Left hindlimb (tissue), 1 donor: ENCODE data around the gene RPRM.
"Not testable (repeated sequence)": the region's sequence is repeated elsewhere in the genome, so short reads cannot be mapped to it uniquely, and the experiment has no call there.

Experiments used
- DNase-seq: peaks from one replicate; pipeline ENCODE4 v3.0.0-alpha.2; 2018

RPRM gene

DNA sequence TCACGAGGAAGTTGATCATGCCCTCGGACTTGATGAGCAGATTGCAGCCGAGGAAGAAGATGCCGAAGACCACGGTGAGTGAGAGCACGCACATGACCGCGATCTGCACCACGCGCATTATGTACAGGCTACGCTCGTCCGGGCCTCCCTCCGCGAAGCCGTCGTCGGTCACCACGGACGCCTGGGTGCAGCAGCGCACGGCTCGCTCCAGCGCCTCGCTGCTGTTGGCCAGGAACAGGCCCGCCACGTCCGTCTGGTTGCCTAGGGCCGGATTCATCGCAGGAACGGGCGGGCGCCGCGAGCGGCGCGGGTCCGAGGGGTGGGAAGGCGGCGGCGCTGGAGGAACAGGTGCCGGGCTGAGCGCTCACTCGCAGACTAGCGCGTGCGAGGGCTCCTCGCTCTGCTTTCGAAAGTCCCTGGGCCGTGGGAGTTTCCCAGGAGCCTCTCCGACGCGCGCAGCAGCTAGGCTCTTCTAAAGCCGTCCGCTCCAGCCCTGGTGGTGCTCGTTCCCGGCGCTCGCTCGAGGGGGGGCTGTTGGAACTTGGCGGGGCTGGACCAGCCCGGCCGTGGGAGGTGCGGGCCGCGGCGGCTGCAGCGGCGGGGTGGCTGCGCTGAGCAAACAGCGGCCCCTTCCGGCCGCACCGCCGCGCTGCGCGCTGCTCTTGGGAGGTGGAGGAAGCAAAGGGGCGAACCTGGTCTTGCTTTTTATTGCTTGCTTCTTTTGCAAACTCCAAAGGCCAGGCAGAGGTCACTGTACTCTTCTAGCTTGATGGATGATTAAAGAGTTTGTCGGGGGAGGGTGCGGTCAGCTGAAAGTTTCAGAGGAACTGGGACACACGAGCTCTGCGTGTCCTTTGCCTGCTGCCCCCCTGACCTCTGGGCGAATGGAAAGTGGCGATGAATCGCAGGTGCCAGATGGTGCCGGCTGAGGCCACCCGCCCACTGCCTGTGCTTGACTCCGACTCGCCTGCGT is at the start of gene RPRM:
TSS of gene RPRM (minus strand) at position 474 of the 973 bp plus-strand sequence. CDS start at position 277, 197 bp downstream.
- DNase-seq = peak; percentile 85

DNA sequence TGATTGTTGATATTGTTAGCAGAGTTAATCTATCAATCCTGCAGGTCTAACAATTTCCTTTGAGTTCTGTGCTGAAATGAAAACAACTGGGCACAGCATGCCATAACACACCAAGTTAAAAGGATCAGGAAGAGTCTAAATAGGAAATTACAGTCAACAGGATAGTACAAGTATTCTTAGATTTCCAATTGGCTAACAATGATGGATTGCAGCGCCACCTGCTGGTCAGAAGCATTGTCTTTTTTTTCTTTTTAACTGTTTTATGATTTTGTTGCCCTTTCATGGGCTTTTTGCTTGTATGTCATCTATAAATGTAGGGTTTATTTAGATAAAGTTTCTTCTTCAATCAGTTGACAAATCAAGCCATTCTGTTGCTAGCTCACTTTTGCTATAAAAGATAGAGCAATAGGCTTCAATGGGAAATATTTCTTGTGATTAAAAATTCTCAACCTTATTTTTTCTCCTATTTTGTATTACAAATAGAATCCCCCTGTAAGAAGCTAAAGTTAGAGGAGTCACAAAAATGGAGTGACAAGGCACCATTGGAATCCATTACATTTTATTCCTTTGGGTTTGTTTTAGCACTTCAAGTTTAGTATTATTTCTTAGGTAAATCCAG is 40.8 kb upstream of the RPRM start:
- DNase-seq = peak; percentile 42

DNA sequence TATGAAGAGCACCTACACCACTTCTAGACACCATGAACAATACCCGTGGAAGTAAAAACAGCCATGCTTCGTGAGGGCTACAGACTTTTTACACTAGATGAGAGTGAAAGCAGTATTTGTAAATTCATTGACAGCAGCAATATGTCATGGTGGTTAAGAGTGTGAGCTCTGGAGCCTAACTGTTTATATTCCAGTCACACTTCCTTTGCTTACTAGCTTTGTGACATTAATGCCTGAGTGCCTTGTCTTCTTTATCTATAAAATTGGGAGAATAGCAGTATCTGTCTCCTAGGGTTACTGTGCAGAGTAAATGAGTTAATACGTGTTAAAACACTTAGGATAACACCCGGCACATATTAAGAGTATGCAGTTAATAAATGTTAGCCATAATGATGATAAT is 33.8 kb upstream of the RPRM start:
- DNase-seq = no peak

DNA sequence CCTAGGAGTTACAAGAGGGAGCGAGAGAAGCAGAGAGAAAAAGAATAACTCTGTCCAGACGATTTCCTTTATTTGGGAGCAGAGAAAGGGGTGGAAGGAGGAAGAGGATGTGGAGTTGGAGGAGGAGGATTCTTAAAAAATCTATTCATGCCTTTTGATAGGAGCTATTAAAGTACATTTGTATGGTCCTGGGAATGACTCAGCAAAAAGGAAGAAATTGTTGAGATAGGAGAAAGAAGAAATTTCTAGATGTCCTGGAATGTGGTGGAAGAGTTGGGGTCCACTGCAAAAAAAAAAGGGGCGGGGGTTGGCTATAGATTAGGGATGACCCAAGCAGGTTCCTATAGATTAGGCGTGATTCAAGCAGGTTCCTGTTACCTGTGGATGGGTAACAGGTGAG is 32.4 kb upstream of the RPRM start:
- DNase-seq = no peak

DNA sequence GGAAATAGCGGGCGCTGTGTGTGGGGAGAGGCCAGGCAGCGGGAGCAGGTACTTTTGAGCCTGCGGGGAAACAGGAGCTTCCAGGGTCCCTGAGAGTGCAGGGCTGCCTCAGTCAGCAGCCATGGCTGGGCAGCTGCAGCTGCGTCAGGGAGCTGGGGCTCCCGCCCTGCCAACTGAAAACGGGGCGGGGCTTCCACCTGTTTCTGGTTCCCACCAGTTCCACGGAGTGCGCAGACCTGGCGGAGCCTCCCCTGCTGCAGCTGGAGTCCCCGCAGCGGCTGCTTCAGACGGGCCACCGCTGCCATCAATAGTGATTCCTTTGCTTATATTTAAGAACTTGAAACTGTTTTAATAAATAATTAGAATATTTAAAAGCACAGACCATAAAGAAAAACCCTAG is 30.6 kb upstream of the RPRM start:
- no peak for DNase-seq

DNA sequence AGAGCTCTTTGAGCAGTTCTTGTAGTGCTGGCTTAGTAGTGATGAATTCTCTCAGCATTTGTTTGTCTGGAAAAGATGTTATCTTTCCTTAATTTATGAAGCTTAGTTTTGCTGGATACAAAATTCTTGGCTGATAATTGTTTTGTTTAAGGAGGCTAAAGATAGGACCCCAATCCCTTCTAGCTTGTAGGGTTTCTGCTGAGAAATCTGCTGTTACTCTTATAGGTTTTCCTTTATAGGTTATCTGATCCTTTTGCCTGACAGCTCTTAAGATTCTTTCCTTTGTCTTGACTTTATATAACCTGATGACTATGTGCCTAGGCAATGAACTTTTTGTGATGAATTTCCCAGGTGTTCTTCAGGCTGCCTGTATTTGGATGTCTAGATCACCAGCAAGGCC is 27.9 kb upstream of the RPRM start:
- not testable (repeated sequence) for DNase-seq

DNA sequence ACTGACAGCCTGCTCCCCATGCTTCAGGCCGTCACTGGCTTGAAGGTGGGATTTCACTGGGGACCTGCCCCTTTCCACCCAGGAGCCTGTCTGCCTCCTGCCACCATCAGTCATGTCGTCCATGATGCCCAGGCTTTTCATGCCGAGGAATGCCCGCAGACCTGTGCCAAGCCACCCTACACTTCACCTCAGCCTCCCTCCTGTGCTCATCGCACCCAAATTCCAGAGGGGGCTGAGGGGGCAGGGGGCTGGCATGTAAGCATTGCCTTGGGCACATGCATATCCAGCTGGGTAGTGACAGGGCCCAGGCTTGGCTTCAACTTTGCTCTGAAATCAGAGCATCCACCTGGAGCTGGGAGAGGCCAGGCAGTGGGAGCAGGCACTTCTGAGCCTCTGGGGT is 20.9 kb upstream of the RPRM start:
- DNase-seq = no peak

DNA sequence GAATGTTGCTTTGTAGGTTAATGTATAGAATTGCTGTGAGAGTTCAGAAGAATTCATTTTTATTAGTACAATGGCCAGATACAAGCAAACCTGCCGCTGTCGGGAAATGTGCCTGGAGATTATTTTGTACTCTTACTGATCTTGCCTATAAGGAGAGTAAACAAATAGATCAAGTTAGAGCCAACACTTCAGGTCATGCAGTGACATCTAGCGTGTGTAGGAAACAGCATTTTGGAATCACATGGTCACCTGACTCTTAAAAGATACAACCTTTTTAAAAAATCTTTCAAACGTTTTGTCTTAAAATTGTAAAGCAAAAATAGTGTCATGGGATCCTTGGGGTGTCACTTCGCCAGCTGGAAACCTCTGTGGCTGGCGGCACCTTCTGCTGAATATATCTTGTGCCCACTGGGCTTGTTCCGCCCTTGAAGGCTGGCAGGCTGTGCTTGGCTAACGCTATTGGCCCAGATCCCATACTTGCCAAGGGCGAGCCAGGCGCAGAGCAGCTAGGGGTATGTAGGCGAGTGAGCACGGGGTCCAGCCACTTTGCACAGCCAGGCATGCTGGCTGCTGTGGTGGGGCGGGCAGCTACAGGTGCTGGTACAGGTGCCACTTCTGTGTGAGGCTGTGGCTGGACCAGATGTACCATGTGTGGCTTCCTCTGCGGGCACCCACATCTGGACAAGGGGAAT is 19.5 kb upstream of the RPRM start:
- no peak for DNase-seq

DNA sequence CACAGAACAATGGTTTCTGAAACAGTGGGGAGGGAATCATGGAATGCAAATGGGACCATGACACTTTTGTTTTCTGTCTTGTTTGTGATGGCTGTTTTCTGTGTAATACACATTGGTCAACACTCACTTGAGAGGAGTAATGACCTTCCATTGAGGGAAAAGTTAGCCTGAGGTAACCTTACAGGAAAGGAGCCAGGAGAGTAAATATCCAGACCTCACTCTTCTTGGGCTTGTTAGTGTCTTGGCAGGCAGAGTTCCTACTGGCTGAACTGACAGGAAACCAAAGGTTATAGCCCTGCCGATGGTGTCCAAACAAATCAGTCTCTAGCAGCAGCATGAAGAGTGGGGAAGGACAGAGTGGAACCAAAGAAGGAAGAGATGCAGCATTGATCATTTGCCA is 17.2 kb upstream of the RPRM start:
- DNase-seq = no peak

DNA sequence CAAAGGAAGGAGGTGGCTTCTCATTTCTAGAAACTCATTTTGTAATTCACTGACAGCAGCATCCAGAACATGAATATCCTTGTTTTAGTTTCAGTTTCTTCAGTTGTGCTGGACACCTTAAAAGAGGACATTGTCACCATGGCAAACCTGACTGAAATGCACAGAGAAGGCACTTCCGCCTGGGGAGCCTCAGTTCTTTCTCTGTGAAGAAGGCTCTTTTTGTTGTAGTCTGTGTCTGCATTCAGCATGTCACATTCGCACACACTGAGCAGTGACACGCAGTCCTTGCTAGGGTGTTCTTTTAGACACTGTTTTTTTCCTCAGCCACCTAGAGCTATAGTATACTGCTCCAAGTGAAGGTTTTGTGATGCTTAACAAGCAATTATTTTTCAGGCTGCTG is 9.5 kb upstream of the RPRM start:
- no peak for DNase-seq

DNA sequence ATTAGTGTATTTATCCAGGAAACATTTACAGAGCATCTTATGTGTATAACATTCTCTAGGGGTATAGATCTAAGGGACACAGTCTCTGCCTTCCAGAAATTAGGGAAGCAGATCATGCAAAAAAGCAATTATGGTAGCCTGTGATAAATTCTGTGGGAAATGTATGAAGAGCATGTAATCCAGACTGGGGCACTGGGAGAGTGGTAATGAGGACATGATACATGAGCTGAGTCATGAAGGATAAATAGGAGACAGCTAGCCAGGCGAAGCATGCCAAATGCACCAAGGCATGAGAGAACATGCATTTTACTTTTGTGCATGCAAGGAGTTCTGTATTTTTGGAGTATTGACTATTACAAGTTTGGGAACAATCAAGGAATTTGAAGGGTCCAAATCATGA is 8.9 kb upstream of the RPRM start:
- DNase-seq = no peak

DNA sequence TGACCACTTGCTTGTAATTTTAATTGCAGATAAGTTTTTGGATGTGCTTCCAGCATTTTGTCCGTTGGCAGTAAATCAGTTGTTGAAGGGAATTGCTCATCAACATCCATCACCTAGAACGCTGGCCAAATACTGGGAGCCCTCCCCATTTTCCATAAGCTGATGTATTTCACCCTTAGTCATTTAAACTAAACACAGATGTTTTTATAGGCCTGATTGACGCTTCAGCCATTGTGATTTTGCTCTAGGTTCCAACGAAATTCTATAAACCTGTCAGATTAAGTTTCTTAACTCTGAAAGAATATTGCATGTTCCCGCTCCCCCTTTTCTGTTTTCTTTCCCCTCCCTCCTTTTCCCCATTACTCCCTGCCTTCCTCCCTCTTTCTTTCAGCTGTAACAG is 1.0 kb upstream of the RPRM start:
- no peak for DNase-seq

DNA sequence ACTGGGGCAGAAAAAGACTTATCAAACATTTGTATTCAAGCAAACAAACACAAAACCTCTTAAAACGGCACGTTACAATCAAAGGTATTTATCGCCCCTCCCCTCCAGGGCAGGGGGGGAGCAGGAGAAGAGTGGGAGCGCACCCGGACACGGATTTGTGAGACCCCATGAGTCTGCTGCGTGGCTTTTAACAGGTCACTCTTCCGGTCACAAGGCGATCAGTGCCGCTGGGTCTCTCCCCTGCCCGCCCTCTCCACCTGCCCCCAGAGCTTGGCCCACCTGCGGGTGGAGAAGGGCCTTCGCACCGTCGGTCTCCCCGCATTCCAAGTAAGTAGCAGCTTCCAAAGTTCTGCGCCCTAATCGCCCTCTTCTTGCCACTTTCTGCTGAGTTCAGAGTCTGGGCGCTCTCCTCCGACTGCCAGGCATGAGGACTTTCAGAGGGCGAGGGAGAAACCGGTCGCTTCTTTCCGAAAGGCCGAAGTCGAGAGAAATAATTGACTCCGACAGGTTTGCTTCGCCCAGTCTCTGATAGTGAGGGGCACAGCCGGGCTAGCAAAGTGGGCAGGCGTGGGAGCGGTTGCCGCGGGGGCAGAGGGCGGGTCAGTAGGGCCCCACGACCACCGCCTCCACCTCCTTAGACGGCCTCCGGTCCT is 800 bp downstream of the RPRM start:
- DNase-seq = no peak

DNA sequence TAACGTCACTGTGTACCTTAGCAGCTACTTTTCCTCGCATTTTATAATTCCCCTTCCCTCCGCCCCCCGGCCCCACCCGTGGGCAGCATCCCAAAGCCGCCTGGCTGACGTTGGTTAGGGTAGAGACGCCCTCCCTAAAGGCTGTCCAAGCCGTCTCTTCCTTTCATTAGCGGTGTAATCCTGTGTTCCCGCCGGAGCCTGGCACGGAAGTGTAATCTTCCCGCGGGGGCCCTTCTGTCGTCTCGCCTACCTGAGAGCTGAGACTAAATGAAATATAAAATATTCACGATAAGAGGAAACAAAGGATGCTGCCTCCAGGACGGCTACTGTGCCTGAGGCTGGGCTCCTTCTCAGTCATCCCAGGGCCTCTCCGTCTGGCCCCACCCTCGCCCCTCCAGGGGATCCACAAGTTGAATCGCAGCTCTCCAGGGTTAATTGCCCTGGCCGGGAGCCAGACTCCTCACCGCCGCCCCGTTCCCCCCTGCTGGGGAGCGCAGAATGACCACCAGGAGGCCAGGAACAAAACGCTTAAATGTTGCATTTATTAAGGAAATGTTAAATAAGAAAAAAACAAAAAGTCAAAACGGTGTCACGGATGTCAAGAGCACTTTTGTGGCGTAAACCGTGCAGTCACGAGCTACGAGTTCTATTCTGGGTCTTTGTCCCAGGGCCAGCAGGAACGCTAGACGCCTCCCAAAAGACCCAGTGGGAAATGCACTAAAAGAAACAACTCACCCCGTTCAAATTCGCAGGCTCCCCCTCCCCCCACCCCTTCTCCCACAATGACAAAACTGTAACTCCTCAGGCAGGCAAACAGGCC is 1.5 kb downstream of the RPRM start:
- DNase-seq = no peak

DNA sequence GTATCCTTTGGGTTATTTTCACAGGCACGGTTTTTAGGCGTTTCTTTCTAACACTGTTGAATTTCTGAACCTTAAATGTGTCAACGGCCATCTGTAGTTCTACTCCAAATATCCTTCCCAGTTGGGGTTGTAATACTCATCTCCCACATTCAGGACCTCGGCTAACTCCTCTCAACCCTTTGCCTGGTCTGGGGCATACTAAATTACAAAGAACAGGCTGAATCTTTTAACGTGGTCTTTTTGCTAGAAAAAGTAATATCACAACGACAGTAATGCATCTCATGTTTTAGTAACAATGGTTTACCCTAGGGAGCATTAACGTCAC is 2.1 kb downstream of the RPRM start:
- no peak for DNase-seq

DNA sequence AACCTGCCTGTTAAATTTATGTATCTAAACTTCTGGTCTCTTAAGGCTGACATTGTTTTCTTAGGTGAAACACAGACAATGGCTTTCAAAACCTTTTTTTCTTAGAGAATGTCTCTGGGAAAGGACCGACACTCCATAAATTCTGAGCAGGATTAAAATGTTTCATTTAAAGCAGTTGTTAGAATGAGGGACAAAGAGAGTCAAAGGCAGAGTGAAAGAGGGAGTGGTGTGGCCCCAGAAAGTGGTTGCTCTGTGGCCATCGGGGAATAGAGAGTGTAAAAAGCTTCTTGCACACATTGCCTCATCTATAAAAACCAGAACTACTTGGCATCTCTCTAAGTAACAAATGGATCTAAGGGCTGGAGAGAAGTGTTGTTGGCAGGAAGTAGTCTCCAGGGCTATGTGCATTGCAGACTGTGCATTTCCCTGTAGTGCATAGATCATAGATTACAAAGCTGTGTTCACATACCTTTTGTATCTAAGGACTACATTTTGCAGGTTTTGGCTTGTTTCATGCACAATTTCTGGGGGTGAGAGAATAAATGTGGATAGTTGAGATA is 3.6 kb downstream of the RPRM start:
- DNase-seq = no peak

DNA sequence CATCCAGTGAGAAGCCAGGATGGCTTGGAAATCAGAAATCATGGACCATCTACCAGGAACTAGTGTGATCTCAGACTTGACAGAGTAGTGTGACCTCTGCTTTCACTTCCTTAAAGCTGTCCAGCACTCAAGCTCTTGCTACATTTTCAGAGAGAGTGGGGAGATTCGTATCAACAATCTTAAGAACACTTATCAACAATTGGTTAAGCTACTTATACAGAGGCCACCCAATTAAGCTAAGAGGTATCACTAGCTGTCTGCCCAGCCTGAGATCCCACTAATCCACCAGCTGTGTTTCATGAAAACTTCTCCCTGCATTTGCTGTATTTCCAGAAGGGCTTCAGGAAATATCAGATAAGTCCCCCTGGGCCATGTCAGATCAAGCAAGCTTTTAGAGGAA is 4.2 kb downstream of the RPRM start:
- DNase-seq = no peak

DNA sequence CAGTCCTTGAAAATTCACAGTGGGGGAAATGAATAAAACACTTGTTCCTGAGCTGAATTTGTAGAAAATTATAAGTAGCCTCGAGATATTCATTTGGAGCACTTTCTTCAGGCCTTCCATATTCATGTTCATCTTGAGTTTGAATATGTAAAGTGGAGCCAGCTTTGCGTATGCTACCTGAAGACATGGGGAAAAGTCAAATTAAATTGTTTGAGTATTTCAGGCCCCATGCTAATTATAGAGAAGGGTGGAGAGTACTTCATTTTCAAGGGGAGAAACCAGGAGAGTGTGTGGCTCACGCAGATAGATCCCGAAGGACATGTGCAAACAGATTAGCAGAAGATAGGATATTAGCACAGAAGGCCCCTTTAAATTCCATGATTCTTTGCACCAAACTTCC is 7.7 kb downstream of the RPRM start:
- DNase-seq = no peak

DNA sequence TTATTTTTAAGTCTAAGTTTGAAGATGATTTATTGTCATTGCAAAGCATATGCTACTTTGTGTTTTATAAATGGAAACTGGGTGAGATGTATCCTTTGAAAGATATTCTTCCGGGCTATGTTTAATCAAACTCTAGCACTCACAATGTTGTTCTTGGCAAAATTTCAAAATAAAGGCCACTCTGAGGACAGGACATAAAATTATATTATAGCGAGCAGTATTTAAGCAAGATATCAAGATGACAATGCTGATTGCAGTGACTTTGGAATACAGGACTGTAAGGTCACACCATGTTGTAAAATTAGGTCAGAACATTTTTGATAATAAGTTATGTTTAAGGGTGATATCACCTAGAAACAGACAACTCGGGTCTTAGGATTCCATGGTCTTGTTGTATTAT is 14.2 kb downstream of the RPRM start:
- DNase-seq = no peak

DNA sequence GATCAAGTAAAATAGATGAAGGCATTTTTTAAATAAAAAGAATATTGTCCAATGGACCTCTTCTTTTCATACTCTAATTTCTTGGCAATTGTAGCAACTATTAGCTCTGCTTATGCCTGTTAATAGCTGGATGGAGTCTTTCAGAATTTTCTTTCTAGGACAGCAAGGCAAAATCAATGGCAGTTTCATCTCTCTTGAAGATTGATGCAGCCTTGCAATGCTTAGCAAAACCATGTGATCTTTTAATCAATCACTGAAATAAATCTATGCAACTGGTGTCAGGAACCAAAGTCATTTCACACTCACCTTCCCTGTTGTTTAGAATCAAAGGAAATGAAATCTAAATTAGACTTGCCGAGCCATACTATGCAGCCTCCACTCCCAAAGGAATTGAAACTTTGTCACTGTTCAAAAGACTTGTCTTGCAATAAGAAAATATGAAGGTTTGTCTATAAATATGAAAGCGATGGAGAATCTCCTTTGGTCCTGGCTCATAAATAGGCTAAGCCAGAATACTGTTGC is 16.2 kb downstream of the RPRM start:
- no peak for DNase-seq

DNA sequence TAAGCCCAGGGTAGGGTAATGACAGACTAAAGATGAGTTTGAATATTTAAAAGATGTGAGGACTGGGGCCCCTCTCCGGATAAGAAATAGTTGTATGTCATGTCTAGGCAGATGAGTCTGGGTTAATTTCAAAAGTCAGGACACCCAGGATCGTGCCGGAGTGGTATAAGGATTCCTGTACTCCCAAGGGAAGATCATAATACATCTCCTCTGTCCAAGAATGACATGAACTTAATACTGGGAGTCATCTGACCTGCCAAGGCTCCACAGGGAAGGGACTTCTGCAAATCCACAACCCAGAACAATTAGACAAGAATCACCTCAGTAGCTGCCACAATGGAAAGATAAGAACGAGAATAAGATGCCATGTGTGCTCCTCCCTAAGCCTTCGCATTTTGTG is 17.1 kb downstream of the RPRM start:
- DNase-seq = no peak

DNA sequence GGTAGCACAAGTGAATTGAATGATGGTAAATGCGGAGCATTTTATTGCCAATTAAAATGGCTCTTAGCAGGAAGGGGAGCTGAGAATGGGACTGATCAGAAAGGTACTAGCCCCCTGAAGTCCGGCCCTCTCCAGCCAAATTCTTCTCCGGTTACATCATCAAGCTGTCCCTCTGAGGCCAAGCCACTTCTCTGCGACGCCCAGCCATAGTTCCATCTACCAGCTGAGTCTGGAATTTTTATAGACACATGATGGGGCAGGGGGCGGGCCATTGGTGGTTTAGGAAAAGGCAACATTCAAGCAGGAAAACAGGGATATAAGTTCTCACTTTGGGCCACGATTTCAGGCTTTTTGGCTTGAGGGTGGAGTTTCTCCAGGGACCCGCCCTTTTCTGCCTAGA is 22.7 kb downstream of the RPRM start:
- DNase-seq = no peak
